Thymus (tissue), 11 donors: Measurements from ENCODE around the gene SEMA6D. TPM values are rescaled to one million over a fixed set of nuclear protein-coding genes. Genes with fewer than 3 reads are reported as not detected.

ENCODE experiments used
- DNase-seq, 9 donors: peaks; one replicate each; pipeline ENCODE4 v3.0.0-alpha.2; 2013; ENCODE audit warnings: low spot score in 9 of 9, low read depth in 6 of 9, missing footprints in 1 of 9
- H3K27ac ChIP-seq, 2 donors: one replicate each; pipeline ENCODE4 v1.5.1; 2013; ENCODE audit warnings: control low read depth in 1 of 2, low read depth in 1 of 2, low read length in 1 of 2, mild to moderate bottlenecking in 1 of 2, moderate library complexity in 1 of 2
- H3K27me3 ChIP-seq, 2 donors: one replicate each; pipeline ENCODE4 v1.5.1; 2013; ENCODE audit warnings: low read length in 1 of 2; ENCODE audit not compliant: control insufficient read depth in 2 of 2, insufficient read depth in 1 of 2
- H3K36me3 ChIP-seq, 2 donors: one replicate each; pipeline ENCODE4 v1.5.1; 2013; ENCODE audit warnings: low read length in 1 of 2, mild to moderate bottlenecking in 1 of 2, moderate library complexity in 1 of 2; ENCODE audit not compliant: control insufficient read depth in 2 of 2, insufficient read depth in 2 of 2
- H3K4me1 ChIP-seq, 2 donors: one replicate each; pipeline ENCODE4 v1.5.1; 2013; ENCODE audit warnings: low read length in 2 of 2; ENCODE audit not compliant: control insufficient read depth in 2 of 2, insufficient read depth in 2 of 2
- H3K4me3 ChIP-seq, 2 donors: one replicate each; pipeline ENCODE4 v1.5.1; 2013; ENCODE audit warnings: low read length in 2 of 2, control low read depth in 1 of 2, mild to moderate bottlenecking in 1 of 2
- H3K9me3 ChIP-seq, 2 donors: one replicate each; pipeline ENCODE4 v1.5.1; 2013; ENCODE audit warnings: low read length in 1 of 2, mild to moderate bottlenecking in 1 of 2; ENCODE audit not compliant: control insufficient read depth in 2 of 2, insufficient read depth in 1 of 2
- WGBS: extraction: QIAGEN DNeasy Blood & Tissue Kit; methylation state at CpG from one replicate; pipeline ENCODE4 v1.1.7; 2013; 5-methylcytosine and 5-hydroxymethylcytosine counted together
- polyA plus RNA-seq: library from polyadenylated mRNA; stranded (reverse); fragments of 200-250 nt; gene quantifications from one replicate; pipeline ENCODE4 v1.2.3, GENCODE V29; 2013
- total RNA-seq: library from RNA; stranded (reverse); fragments of 120-200 nt; gene quantifications from one replicate; pipeline ENCODE4 v1.2.4, GENCODE V29; 2013
- donor health status: healthy.

The SEMA6D gene
- total and polyA plus RNA-seq, 2 donors = 3.9 to 7.6 TPM

GRCh38 chr15:47725906-47726305 is 8.6 kb downstream of the SEMA6D start:
- Histone ChIP-seq H3K36me3 (no peaks in the 10 kb centered on the region), H3K4me1 (no peaks in the 10 kb centered on the region), H3K27me3 (no peaks in the 10 kb centered on the region), H3K27ac (no peak overlapping the region), H3K9me3 (no peaks in the 10 kb centered on the region), H3K4me3 (no peak overlapping the region)
- DNase-seq = no peak
- WGBS = 79% methylated on average over 6 of the region's 6 CpGs

- H3K36me3 ChIP-seq = no peaks in the 10 kb centered on the region
- H3K4me1 ChIP-seq = no peaks in the 10 kb centered on the region
- H3K27ac ChIP-seq = no peak overlapping the region
- 74% methylated on average over 1 of the region's 1 CpG for WGBS
- H3K4me3 ChIP-seq = no peak overlapping the region
- no peaks in the 10 kb centered on the region for H3K27me3 ChIP-seq
- DNase-seq = no peak
- H3K9me3 ChIP-seq = no peaks in the 10 kb centered on the region
Measured at GRCh38 chr15:47726399-47726823, 9.1 kb downstream of the SEMA6D start.

DNA sequence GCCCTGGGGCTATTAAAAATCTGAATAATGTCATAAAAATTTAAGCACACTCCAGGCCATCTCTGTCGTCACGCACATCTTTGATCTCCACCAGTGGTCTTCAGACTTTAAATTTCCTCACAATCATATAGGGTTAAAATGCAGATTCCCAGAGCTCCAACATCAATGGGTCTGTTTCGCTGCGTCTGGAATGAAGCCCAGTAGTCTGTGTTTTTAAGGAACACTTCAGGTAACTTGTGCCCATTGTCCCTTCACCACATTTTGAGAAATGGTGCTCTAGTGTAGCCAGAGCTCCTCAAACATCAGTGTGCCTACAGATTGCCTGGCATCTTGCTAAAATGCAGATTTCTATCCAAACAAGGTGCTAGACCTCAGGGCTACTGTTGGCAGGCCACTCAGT is 9.8 kb downstream of the SEMA6D start:
- WGBS = 97% methylated on average over 4 of the region's 4 CpGs
- Histone ChIP-seq H3K36me3 (no peaks in the 10 kb centered on the region), H3K27ac (no peak overlapping the region), H3K4me1 (no peaks in the 10 kb centered on the region), H3K27me3 (no peaks in the 10 kb centered on the region), H3K9me3 (no peaks in the 10 kb centered on the region), H3K4me3 (no peak overlapping the region)
- no peak for DNase-seq

DNA sequence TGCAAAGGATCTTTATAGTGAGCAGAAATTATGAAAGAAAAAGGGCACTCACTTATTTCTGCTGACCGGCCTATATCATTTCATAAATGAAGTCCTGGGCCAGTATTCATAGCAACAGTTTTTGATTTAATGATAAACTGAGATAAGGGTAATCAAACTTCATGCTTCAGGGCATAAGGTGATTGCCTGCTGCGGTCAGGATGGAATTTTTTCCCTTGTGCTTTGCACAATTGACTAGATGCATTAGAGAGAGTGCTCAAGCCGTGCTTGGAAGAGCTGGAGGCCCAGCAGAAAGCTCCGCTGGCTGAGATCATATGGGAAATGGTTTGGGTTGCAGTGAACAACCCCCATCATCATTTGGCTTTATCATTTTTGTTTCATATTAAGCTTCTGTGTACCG is 10.4 kb downstream of the SEMA6D start:
- Histone ChIP-seq H3K27me3 (no peaks in the 10 kb centered on the region), H3K36me3 (no peaks in the 10 kb centered on the region), H3K27ac (no peak overlapping the region), H3K4me3 (no peak overlapping the region), H3K4me1 (no peaks in the 10 kb centered on the region), H3K9me3 (no peaks in the 10 kb centered on the region)
- DNase-seq = no peak
- 93% methylated on average over 5 of the region's 5 CpGs for WGBS

DNA sequence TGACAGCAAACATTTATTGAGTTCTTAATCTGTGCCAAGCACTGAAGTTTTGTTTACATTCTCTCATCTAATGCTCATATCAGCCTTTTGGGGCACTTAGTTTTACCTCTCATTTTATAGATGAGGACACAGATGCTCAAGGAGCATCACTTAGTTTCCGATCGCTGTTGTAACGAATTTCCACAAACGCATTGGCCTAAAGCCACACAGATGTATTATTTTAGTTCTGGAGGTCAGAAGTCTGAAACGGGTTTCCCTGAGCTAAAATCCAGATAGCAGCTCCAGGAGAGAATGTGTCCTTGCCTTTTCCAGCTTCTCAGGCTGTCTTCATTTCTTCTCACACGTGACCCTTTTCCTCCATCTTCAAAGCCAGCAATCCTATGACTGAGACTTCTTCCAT is 11.1 kb downstream of the SEMA6D start:
- DNase-seq = no peak
- Histone ChIP-seq H3K4me1 (no peaks in the 10 kb centered on the region), H3K36me3 (no peaks in the 10 kb centered on the region), H3K27ac (no peak overlapping the region), H3K4me3 (no peak overlapping the region), H3K9me3 (no peaks in the 10 kb centered on the region), H3K27me3 (no peaks in the 10 kb centered on the region)
- 94% methylated on average over 6 of the region's 6 CpGs for WGBS

- Histone ChIP-seq H3K27ac (no peak overlapping the region), H3K27me3 (no peaks in the 10 kb centered on the region), H3K4me1 (no peaks in the 10 kb centered on the region), H3K9me3 (no peaks in the 10 kb centered on the region), H3K36me3 (no peaks in the 10 kb centered on the region), H3K4me3 (no peak overlapping the region)
- 96% methylated on average over 6 of the region's 6 CpGs for WGBS
- DNase-seq = no peak
Measured at GRCh38 chr15:47728886-47729285, 11.6 kb downstream of the SEMA6D start.

GRCh38 chr15:47731230-47731629 is 13.9 kb downstream of the SEMA6D start:
- Histone ChIP-seq H3K36me3 (no peaks in the 10 kb centered on the region), H3K9me3 (no peaks in the 10 kb centered on the region), H3K4me1 (no peaks in the 10 kb centered on the region), H3K27ac (no peak overlapping the region), H3K4me3 (no peak overlapping the region), H3K27me3 (no peaks in the 10 kb centered on the region)
- 94% methylated on average over 3 of the region's 3 CpGs for WGBS
- no peak for DNase-seq

GRCh38 chr15:47732248-47732647 is 14.9 kb downstream of the SEMA6D start:
- no peak overlapping the region for H3K27ac ChIP-seq
- no peaks in the 10 kb centered on the region for H3K36me3 ChIP-seq
- 93% methylated on average over 1 of the region's 1 CpG for WGBS
- no peak overlapping the region for H3K4me3 ChIP-seq
- no peaks in the 10 kb centered on the region for H3K27me3 ChIP-seq
- DNase-seq = no peak
- no peaks in the 10 kb centered on the region for H3K4me1 ChIP-seq
- H3K9me3 ChIP-seq = no peaks in the 10 kb centered on the region

GRCh38 chr15:47733085-47733484 is 15.8 kb downstream of the SEMA6D start:
- H3K27me3 ChIP-seq = no peaks in the 10 kb centered on the region
- no peaks in the 10 kb centered on the region for H3K9me3 ChIP-seq
- H3K27ac ChIP-seq = no peak overlapping the region
- no peaks in the 10 kb centered on the region for H3K36me3 ChIP-seq
- no peak overlapping the region for H3K4me3 ChIP-seq
- no peaks in the 10 kb centered on the region for H3K4me1 ChIP-seq
- no peak for DNase-seq
- 89% methylated on average over 2 of the region's 2 CpGs for WGBS
